Spinal cord (tissue), 10 donors: ENCODE measurements around the gene TMEM164. TPM values are rescaled to one million over a fixed set of nuclear protein-coding genes. Genes with fewer than 3 reads are reported as not detected.
A peak's percentile ranks its signal among the peaks of the same experiment; 100 is the strongest.

Experiments used
- DNase-seq, 6 donors: peaks; one replicate each; pipeline versions ENCODE4 v3.0.0 to v3.0.0-alpha.2; 2013 to 2015; ENCODE audit warnings: low spot score in 6 of 6, low read depth in 4 of 6
- H3K27ac ChIP-seq: one replicate; pipeline ENCODE4 v1.5.1; 2013; ENCODE audit warnings: low read depth, low read length, control low read depth
- H3K27me3 ChIP-seq: one replicate; pipeline ENCODE4 v1.6.1; 2013; ENCODE audit warnings: low read length; ENCODE audit not compliant: control insufficient read depth, insufficient read depth
- H3K36me3 ChIP-seq: one replicate; pipeline ENCODE4 v1.6.1; 2013; ENCODE audit warnings: low read length; ENCODE audit not compliant: control insufficient read depth, insufficient read depth
- H3K4me1 ChIP-seq: one replicate; pipeline ENCODE4 v1.6.1; 2013; ENCODE audit warnings: low read length; ENCODE audit not compliant: control insufficient read depth, insufficient read depth
- H3K4me3 ChIP-seq: one replicate; pipeline ENCODE4 v1.5.1; 2013; ENCODE audit warnings: low read depth, low read length, control low read depth
- H3K9me3 ChIP-seq: one replicate; pipeline ENCODE4 v1.6.1; 2013; ENCODE audit warnings: low read length; ENCODE audit not compliant: control insufficient read depth, insufficient read depth
- WGBS: methylation state at CpG from one replicate; pipeline ENCODE4 v1.1.5; 2013; ENCODE audit warnings: missing lambda C conversion rate; ENCODE audit not compliant: insufficient coverage; 5-methylcytosine and 5-hydroxymethylcytosine counted together
- polyA plus RNA-seq, 2 donors: library from polyadenylated mRNA; unstranded; fragments of 120-200 nt; gene quantifications; one replicate each; pipeline ENCODE4 v1.2.1, GENCODE V29; 2013; ENCODE audit not compliant: insufficient read length in 2 of 2
- total RNA-seq, 2 donors: library from RNA; depleted of rRNA in 1 of 2; stranded (reverse); fragments of 120-200 nt in 1 of 2; fragments of >200 nt in 1 of 2; gene quantifications; one replicate each; pipeline versions ENCODE4 v1.2.3 to v1.2.4, GENCODE V29; 2013 to 2014
- donor health status: healthy.

Gene TMEM164
- total and polyA plus RNA-seq, 4 donors = 16.2 to 21.9 (median 20.2) TPM

- Histone ChIP-seq H3K36me3 (no peaks in the 10 kb centered on the region), H3K9me3 (no peaks in the 10 kb centered on the region), H3K4me3 (no peak overlapping the region), H3K27me3 (peaks cover 4% of the 10 kb centered on the region), H3K27ac (no peak overlapping the region), H3K4me1 (no peaks in the 10 kb centered on the region)
- no peak for DNase-seq
- WGBS = 62% methylated on average over 2 of the region's 3 CpGs
Observed at GRCh38 chrX:110036162-110037033, 33.5 kb downstream of the TMEM164 start.

GRCh38 chrX:110037178-110037577, 34.3 kb downstream of the TMEM164 start:
- H3K36me3 ChIP-seq = no peaks in the 10 kb centered on the region
- no peak overlapping the region for H3K27ac ChIP-seq
- H3K4me1 ChIP-seq = no peaks in the 10 kb centered on the region
- H3K4me3 ChIP-seq = no peak overlapping the region
- no peak for DNase-seq
- H3K27me3 ChIP-seq = peaks cover 4% of the 10 kb centered on the region
- H3K9me3 ChIP-seq = no peaks in the 10 kb centered on the region
- WGBS = 89% methylated on average over 1 of the region's 2 CpGs

GRCh38 chrX:110038900-110039299, 36.0 kb downstream of the TMEM164 start:
- Histone ChIP-seq H3K4me3 (no peak overlapping the region), H3K27me3 (peaks cover 4% of the 10 kb centered on the region)

GRCh38 chrX:110041980-110042379, 39.1 kb downstream of the TMEM164 start:
- no peak overlapping the region for H3K4me3 ChIP-seq
- no peaks in the 10 kb centered on the region for H3K9me3 ChIP-seq
- H3K36me3 ChIP-seq = no peaks in the 10 kb centered on the region
- DNase-seq = no peak
- H3K27ac ChIP-seq = no peak overlapping the region
- 80% methylated on average over 1 of the region's 2 CpGs for WGBS
- H3K4me1 ChIP-seq = peaks cover 3% of the 10 kb centered on the region
- H3K27me3 ChIP-seq = peaks cover 12% of the 10 kb centered on the region

More at GRCh38 chrX:110038900-110039299, 36.0 kb downstream of the TMEM164 start:
- Histone ChIP-seq H3K27ac (no peak overlapping the region), H3K9me3 (no peaks in the 10 kb centered on the region), H3K4me1 (no peaks in the 10 kb centered on the region), H3K36me3 (no peaks in the 10 kb centered on the region)
- DNase-seq = no peak

GRCh38 chrX:110042496-110042895, 39.6 kb downstream of the TMEM164 start:
- H3K4me3 ChIP-seq = no peak overlapping the region

GRCh38 chrX:110043506-110043905, 40.6 kb downstream of the TMEM164 start:
- WGBS = no CpG with 5 or more reads among the region's 2 CpGs
- Histone ChIP-seq H3K9me3 (no peaks in the 10 kb centered on the region), H3K4me3 (no peak overlapping the region), H3K27me3 (peaks cover 12% of the 10 kb centered on the region), H3K36me3 (no peaks in the 10 kb centered on the region), H3K4me1 (peaks cover 3% of the 10 kb centered on the region), H3K27ac (no peak overlapping the region)
- DNase-seq = no peak

More at GRCh38 chrX:110042496-110042895, 39.6 kb downstream of the TMEM164 start:
- Histone ChIP-seq H3K4me1 (peaks cover 3% of the 10 kb centered on the region), H3K27ac (no peak overlapping the region), H3K27me3 (peaks cover 12% of the 10 kb centered on the region), H3K36me3 (no peaks in the 10 kb centered on the region), H3K9me3 (no peaks in the 10 kb centered on the region)
- no peak for DNase-seq

- peaks cover 12% of the 10 kb centered on the region for H3K27me3 ChIP-seq
- DNase-seq = peak in 1 of 6 donors; percentile 12
- no peaks in the 10 kb centered on the region for H3K9me3 ChIP-seq
- no peak overlapping the region for H3K27ac ChIP-seq
- no peak overlapping the region for H3K4me3 ChIP-seq
- no peaks in the 10 kb centered on the region for H3K36me3 ChIP-seq
- peaks cover 3% of the 10 kb centered on the region for H3K4me1 ChIP-seq
- 64% methylated on average over 3 of the region's 4 CpGs for WGBS
Observed at GRCh38 chrX:110044346-110045249, 41.7 kb downstream of the TMEM164 start.

- peaks cover 10% of the 10 kb centered on the region for H3K27me3 ChIP-seq
- H3K4me3 ChIP-seq = no peak overlapping the region
- peaks cover 3% of the 10 kb centered on the region for H3K4me1 ChIP-seq
- DNase-seq = peak in 1 of 6 donors; percentile 10
- H3K27ac ChIP-seq = no peak overlapping the region
- 35% methylated on average over 2 of the region's 3 CpGs for WGBS
- H3K9me3 ChIP-seq = no peaks in the 10 kb centered on the region
- H3K36me3 ChIP-seq = no peaks in the 10 kb centered on the region
Observed at GRCh38 chrX:110045421-110045820, 42.5 kb downstream of the TMEM164 start.

GRCh38 chrX:110046001-110046400, 43.1 kb downstream of the TMEM164 start:
- Histone ChIP-seq H3K4me3 (no peak overlapping the region), H3K4me1 (peaks cover 3% of the 10 kb centered on the region), H3K27me3 (peaks cover 10% of the 10 kb centered on the region), H3K27ac (no peak overlapping the region), H3K36me3 (no peaks in the 10 kb centered on the region), H3K9me3 (no peaks in the 10 kb centered on the region)
- DNase-seq = peak in 1 of 6 donors; percentile 56
- WGBS = 44% methylated on average over 1 of the region's 4 CpGs
